ENCODE measurements around the gene FOXN1.

The FOXN1 gene

DNA sequence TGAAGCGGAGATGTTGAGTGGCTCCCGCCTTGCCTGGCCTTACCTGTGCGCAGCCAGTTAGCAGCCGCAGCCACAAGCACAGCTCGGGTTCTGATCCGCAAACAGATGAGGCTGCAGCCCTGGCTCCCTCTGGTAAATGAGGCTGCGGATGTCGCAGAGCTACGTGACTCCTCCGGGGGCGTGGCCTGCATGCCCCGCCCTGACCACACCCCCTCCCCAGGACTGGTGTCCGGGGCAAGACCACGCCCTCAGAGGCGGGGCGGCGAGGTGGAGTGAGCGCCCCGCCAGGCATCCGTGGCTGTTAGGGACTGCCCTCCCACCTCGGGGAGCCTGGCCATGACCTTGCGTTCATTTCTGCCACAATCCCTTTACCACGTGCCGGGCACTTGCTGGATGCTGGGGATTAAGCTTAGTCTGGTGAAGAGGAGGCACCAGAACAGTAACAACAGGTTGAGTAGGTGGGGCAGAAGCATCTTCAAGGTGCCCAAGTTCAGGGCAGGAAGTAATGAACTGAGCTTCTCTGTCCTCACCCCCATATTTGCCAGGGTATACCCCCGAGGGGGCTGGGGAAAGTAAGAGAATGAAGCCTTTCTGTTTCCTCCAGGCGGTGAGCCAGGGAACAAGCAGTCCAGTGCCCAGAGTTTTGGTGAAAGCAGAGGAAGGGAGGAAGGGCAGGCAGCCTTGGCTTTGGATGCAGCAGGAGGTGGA lies 70.8 kb downstream of the FOXN1 start, which contains the start of gene ALDOC:
ALDOC (minus strand) TSS at position 138 of the 708 bp plus-strand sequence. CDS start 1,363 bp downstream, outside the sequence.
- peak; percentile 98 for DNase-seq

- DNase-seq, result no peak
Measured at GRCh38 chr17:28577466-28577824, 71.3 kb downstream of the FOXN1 start.

DNA sequence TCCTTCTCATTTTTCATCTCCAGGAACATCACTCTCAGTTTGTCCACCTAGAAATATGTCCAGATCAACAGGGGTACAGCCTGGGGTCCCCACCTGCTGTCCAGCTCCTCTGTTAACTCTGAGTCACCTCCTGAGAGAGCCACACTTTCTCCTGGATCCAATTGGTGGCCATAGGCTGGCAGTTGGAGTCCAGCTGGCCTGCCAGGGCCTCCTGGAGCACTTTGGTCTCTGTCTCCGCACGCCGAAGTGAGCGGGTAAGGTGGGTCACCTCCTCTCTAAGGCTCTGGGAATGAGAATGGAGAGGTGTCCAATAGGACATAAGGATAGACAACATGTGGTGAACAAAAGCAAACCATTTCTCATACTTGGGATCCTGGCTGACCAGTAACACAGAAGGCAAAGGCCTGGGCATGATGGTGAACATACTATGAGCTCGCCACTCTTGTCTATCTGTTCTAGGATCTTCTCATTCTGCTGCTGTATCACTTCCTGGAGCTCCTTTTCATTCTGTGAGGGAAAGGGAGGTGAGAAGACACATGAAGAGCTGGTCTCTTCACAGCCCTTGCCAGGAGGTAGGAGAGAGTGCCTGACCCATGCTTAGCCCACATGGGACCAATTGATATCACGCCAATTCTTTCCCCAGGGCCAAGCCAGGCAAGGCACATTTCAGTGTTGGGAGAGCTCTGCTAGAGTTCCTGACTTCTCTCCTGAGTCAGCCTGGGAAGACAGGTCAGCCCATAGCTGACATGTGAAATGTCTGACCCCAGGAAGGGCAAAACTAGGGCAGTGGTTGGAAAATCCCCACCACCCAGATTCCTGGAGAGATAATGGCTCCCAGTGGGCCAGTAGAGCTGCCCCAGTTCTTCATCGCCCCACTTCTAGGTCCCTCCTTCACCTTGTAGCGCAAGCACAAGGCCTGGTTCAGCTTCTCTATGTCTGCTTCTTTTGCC lies 72.4 kb downstream of the FOXN1 start:
- DNase-seq, result no peak

GRCh38 chr17:28579526-28579925 lies 73.4 kb downstream of the FOXN1 start:
- no peak for DNase-seq

DNA sequence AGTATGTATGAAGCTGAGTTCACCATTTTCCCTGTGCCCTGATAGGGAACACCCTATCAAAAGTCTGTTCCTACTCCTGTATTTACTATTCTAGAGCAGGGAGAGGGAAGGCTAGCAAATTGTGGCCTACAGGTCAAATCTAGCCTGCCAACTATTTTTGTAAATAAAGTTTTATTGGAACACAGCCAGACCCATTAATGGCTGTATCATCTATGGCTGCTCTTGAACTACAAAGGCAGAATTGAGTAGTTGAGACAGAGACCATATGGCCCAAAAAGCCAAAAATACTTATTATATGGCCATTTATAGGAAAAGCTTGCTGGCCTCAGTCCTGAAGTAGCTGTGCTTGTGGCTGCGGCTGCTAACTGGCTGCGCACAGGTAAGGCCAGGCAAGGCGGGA lies 74.8 kb downstream of the FOXN1 start:
- DNase-seq, result no peak

- no peak for DNase-seq
Measured at GRCh38 chr17:28582513-28582912, 76.4 kb downstream of the FOXN1 start.

DNA sequence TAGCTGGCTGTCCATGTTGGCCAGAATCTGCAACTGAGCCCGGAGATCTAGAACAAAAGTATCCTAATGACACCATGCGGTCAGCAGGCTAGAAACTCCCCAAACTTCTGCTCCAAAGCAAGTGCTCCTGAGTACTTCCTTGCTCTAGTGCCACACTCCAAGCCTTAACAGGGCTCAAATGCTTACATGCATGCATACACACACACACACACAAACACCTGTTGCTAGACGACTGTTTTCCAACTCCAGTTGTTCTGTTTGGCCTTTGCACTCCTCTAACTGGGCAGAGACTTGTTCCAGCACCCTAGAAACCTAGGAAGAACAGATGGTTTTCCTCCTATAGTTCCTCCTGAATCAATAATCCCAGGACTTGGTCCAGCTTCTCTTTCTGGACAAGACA lies 78.3 kb downstream of the FOXN1 start:
- no peak for DNase-seq

GRCh38 chr17:28585851-28586250 lies 79.7 kb downstream of the FOXN1 start:
- no peak for DNase-seq

All from CD4-positive, alpha-beta T cell treated with Interleukin-10 for 1 hour (primary cell).